A673 (cell line): ENCODE data around the gene FGF22. TPM values are rescaled to one million over a fixed set of nuclear protein-coding genes. Genes with fewer than 3 reads are reported as not detected.

Experiments used
- BruUV-seq: library from RNA; stranded (reverse); fragments of 400-500 nt; replicated peaks from 2 replicates; lab custom pipeline; 2021; lab: Mats Ljungman, UMichigan
- CTCF ChIA-PET: fragments of 300-600 bp; sonication (Branson Sonifier 250); formaldehyde crosslinking; loops from one replicate; lab custom pipeline; 2022; ENCODE audit warnings: antibody characterized with exemption; lab: Charles Lee
- POLR2A ChIA-PET: fragments of 300-600 bp; sonication (Branson Sonifier 250); formaldehyde crosslinking; loops from one replicate; lab custom pipeline; 2022; ENCODE audit warnings: antibody characterized with exemption; ENCODE audit not compliant: low non-redundant PET; lab: Charles Lee
- DNase-seq: peaks from one replicate; pipeline ENCODE4 v3.0.0-alpha.2; 2015; ENCODE audit warnings: low spot score
- H3K27ac ChIP-seq: fragments of 200-600 bp; sonication (generic); 2 replicates; pipeline ENCODE4 v1.5.1; 2016; ENCODE audit warnings: mixed run types, low read depth, mild to moderate bottlenecking, mixed read lengths, antibody characterized with exemption, low read length; ENCODE audit not compliant: poor library complexity, severe bottlenecking
- H3K27me3 ChIP-seq: fragments of 200-600 bp; sonication (generic); replicated peaks from 2 replicates; pipeline ENCODE4 v1.6.1; 2017; ENCODE audit warnings: mixed run types, low read depth, mild to moderate bottlenecking, mixed read lengths, antibody characterized with exemption, low read length; ENCODE audit not compliant: insufficient read depth, poor library complexity
- H3K36me3 ChIP-seq: fragments of 200-600 bp; sonication (generic); 2 replicates; pipeline ENCODE4 v1.6.1; 2016; ENCODE audit warnings: mixed run types, mild to moderate bottlenecking, mixed read lengths, antibody characterized with exemption, low read length; ENCODE audit not compliant: insufficient read depth, poor library complexity, severe bottlenecking
- H3K4me1 ChIP-seq: fragments of 200-600 bp; sonication (generic); 2 replicates; pipeline ENCODE4 v1.6.1; 2017; ENCODE audit warnings: mixed run types, mild to moderate bottlenecking, mixed read lengths, antibody characterized with exemption, low read length; ENCODE audit not compliant: insufficient read depth, poor library complexity, severe bottlenecking
- H3K4me3 ChIP-seq: fragments of 200-600 bp; sonication (generic); 2 replicates; pipeline ENCODE4 v1.5.1; 2016; ENCODE audit warnings: low read depth, mixed run types, mild to moderate bottlenecking, mixed read lengths, low read length; ENCODE audit not compliant: poor library complexity, severe bottlenecking
- H3K9me3 ChIP-seq: fragments of 200-600 bp; sonication (generic); 2 replicates; pipeline ENCODE4 v1.6.1; 2016; ENCODE audit warnings: mixed run types, low read depth, mild to moderate bottlenecking, mixed read lengths, antibody characterized with exemption, low read length; ENCODE audit not compliant: poor library complexity, severe bottlenecking
- CTCF ChIP-seq: fragments of 300-800, 200-600 bp; sonication (generic); conservative IDR thresholded peaks from 2 replicates; pipeline ENCODE4 v1.5.1; 2017; ENCODE audit warnings: low read depth, mild to moderate bottlenecking, antibody characterized with exemption, low read length, moderate library complexity, mixed read lengths
- EZH2 ChIP-seq: fragments of 200-600 bp; sonication (generic); IDR thresholded peaks from 2 replicates; pipeline ENCODE4 v1.6.1; 2017; ENCODE audit warnings: borderline replicate concordance, low read depth, mild to moderate bottlenecking, mixed read lengths, antibody characterized with exemption, low read length; ENCODE audit not compliant: poor library complexity, severe bottlenecking
- intact Hi-C: fragments of 100-400 bp; cut with micrococcal nuclease; formaldehyde crosslinking; loops from one replicate; pipeline ENCODE4 v1.10.0; 2022; ENCODE audit not compliant: unreplicated experiment
- total RNA-seq: library from RNA; stranded (reverse); gene quantifications from 2 replicates; pipeline ENCODE4 v1.2.3, GENCODE V29; 2021

FGF22 gene
- total RNA-seq, 1 experiment from 2014 or later: 0.19 TPM

- BruUV-seq: TSS peak; percentile 35
- ChIA-PET POLR2A (no interaction called here), CTCF (no interaction called here)
- H3K36me3 ChIP-seq: peaks cover 20% of the 10 kb centered on the region
- no peaks in the 10 kb centered on the region for H3K27me3 ChIP-seq
- DNase-seq: peak; percentile 99
- no peaks in the 10 kb centered on the region for H3K4me1 ChIP-seq
- intact Hi-C loops: loop anchor here (2.0 kb wide), 1 partner anchor 22 kb away; no protein-coding TSS in a partner anchor
- no peaks in the 10 kb centered on the region for H3K9me3 ChIP-seq
- peak within 1 kb of the TSS; percentile 87 for H3K27ac ChIP-seq
- peak within 1 kb of the TSS; percentile 92 for H3K4me3 ChIP-seq
- no peak for TF ChIP-seq EZH2
- no peak for TF ChIP-seq CTCF
Measured at GRCh38 chr19:633068-633785, 6.5 kb upstream of the FGF22 start, which contains the start of gene POLRMT. POLRMT (minus strand) TSS chr19:633537; CDS start chr19:633512, 25 bp downstream.

GRCh38 chr19:633786-634639 lies 5.7 kb upstream of the FGF22 start:
- no peaks in the 10 kb centered on the region for H3K27me3 ChIP-seq
- intact Hi-C loops: loop anchor here (2.0 kb wide), 1 partner anchor 23 kb away; no protein-coding TSS in a partner anchor
- peak overlapping the region; percentile 87 for H3K27ac ChIP-seq
- DNase-seq: peak; percentile 43
- CTCF ChIA-PET: interaction anchor here (0.7 kb wide), 1 partner anchor 12 kb away, joined by 3 read pairs; no protein-coding TSS in a partner anchor
- H3K4me1 ChIP-seq: no peaks in the 10 kb centered on the region
- H3K36me3 ChIP-seq: peaks cover 13% of the 10 kb centered on the region
- POLR2A ChIA-PET: no interaction called here
- peak overlapping the region; percentile 92 for H3K4me3 ChIP-seq
- TF ChIP-seq CTCF (no peak), EZH2 (no peak)
- no peaks in the 10 kb centered on the region for H3K9me3 ChIP-seq
- BruUV-seq: TSS peak; percentile 77

GRCh38 chr19:634975-635652 lies 4.6 kb upstream of the FGF22 start:
- Histone ChIP-seq H3K4me1 (no peaks in the 10 kb centered on the region), H3K36me3 (peaks cover 11% of the 10 kb centered on the region), H3K27me3 (no peaks in the 10 kb centered on the region), H3K4me3 (no peak overlapping the region), H3K9me3 (no peaks in the 10 kb centered on the region), H3K27ac (no peak overlapping the region)
- TF ChIP-seq CTCF (no peak), EZH2 (no peak)
- ChIA-PET CTCF (no interaction called here), POLR2A (no interaction called here)
- no TSS peak for BruUV-seq
- DNase-seq: no peak
- intact Hi-C loops: no loop called here
